ENCODE measurements around the gene NTNG1. TPM values are rescaled to one million over a fixed set of nuclear protein-coding genes. Genes with fewer than 3 reads are reported as not detected.

NTNG1 gene
- total and polyA plus RNA-seq, 2 of the 8 experiments (the other 6 are each of a cell fraction or from before 2014, with no cell fraction given): 1.2 to 4.1 TPM

- Histone ChIP-seq H2AK5ac (ENCODE audit: low read depth, low read length) (no peak overlapping the region), H3K18ac (ENCODE audit: extremely low read depth, low read length) (no peak overlapping the region), H2BK5ac (ENCODE audit: low read depth, low read length) (no peak overlapping the region), H3K4me3 (ENCODE audit: extremely low read depth in 1 of 4, insufficient read depth in 2 of 4, low read depth in 3 of 4, low read length in 4 of 4) (no peak overlapping the region), H3K27ac (ENCODE audit: low read depth, low read length) (no peak overlapping the region), H2BK15ac (ENCODE audit: low read length) (no peak overlapping the region), H2BK12ac (ENCODE audit: low read depth, low read length) (no peak overlapping the region), H3K9me3 (ENCODE audit: insufficient read depth in 2 of 2, low read depth in 1 of 2, low read length in 1 of 2) (no peaks in the 10 kb centered on the region), H3K27me3 (replicated peaks in 1 of 4; ENCODE audit: control insufficient read depth in 3 of 4, extremely low read depth in 1 of 4, insufficient read depth in 3 of 4, low read length in 3 of 4) (no peaks in the 10 kb centered on the region), H3K9ac (replicated peaks in 1 of 4; ENCODE audit: extremely low read depth in 1 of 4, low read depth in 3 of 4, low read length in 3 of 4) (no peak overlapping the region), H4K8ac (ENCODE audit: extremely low read depth, insufficient read depth, low read length) (no peak overlapping the region), H3K79me2 (ENCODE audit: control insufficient read depth in 1 of 2, insufficient read depth in 2 of 2, low read length in 2 of 2) (no peaks in the 10 kb centered on the region), H2AFZ (ENCODE audit: low read length) (no peak overlapping the region), H2BK120ac (replicated peaks; ENCODE audit: low read depth, low read length) (no peak overlapping the region), H2BK20ac (ENCODE audit: low read length) (no peak overlapping the region), H3K4me1 (replicated peaks in 1 of 4; ENCODE audit: control insufficient read depth in 3 of 4, insufficient read depth in 4 of 4, low read length in 3 of 4) (no peaks in the 10 kb centered on the region), H4K5ac (ENCODE audit: insufficient read length, low read depth, low read length) (no peak overlapping the region), H3K56ac (replicated peaks; ENCODE audit: insufficient read length, low read depth, low read length) (no peak overlapping the region), H4K20me1 (replicated peaks in 1 of 2; ENCODE audit: control insufficient read depth in 1 of 2, insufficient read depth in 2 of 2, low read length in 2 of 2) (no peaks in the 10 kb centered on the region), H3K23ac (ENCODE audit: insufficient read length) (no peak overlapping the region), H3K4me2 (ENCODE audit: insufficient read depth in 1 of 2, low read depth in 2 of 2, low read length in 2 of 2) (no peak overlapping the region), H3K79me1 (ENCODE audit: low read depth, low read length) (no peaks in the 10 kb centered on the region), H3K4ac (replicated peaks; ENCODE audit: insufficient read length, low read depth, low read length) (no peak overlapping the region), H3K36me3 (ENCODE audit: control insufficient read depth in 2 of 4, insufficient read depth in 4 of 4, low read length in 3 of 4) (no peaks in the 10 kb centered on the region), H4K91ac (replicated peaks; ENCODE audit: insufficient read length, low read length) (no peak overlapping the region), H3K14ac (ENCODE audit: insufficient read length) (no peak overlapping the region), H3K23me2 (ENCODE audit: low read depth, low read length) (no peaks in the 10 kb centered on the region)
- ChIA-PET POLR2A (ENCODE audit: partially characterized antibody) (no interaction called here), CTCF (ENCODE audit: partially characterized antibody) (interaction anchor here (0.8 to 7.8 kb wide), 10 partner anchors 7 to 371 kb away, joined by 3 to 69 read pairs (median 12); no protein-coding TSS in a partner anchor)
- 82% methylated on average over 12 of the region's 12 CpGs; no CpG with 5 or more reads in 1 of the 2 experiments for WGBS, 2 experiments (ENCODE audit: extremely low coverage in 1 of 2, insufficient coverage in 1 of 2, insufficient read length in 1 of 2, insufficient replicate concordance in 2 of 2, low coverage in 1 of 2, low lambda C conversion rate in 2 of 2, missing lambda C conversion rate in 1 of 2)
- FAIRE-seq (no peak), DNase-seq (ENCODE audit: low read depth in 1 of 2, low spot score in 2 of 2) (no peak)
- TF ChIP-seq KDM1A (IDR thresholded peaks at IDR 0.05; ENCODE audit: borderline replicate concordance, low read length) (no peak), CREB1 (IDR thresholded peaks at IDR 0.05) (no peak), MAFK (IDR thresholded peaks at IDR 0.05; ENCODE audit: low read depth, low read length) (no peak), TCF12 (IDR thresholded peaks at IDR 0.05; ENCODE audit: low read depth, low read length) (no peak), RBBP5 (IDR thresholded peaks at IDR 0.05; ENCODE audit: borderline replicate concordance, low read depth, low read length) (no peak), RNF2 (IDR thresholded peaks at IDR 0.05; ENCODE audit: borderline replicate concordance, low read depth, low read length, missing control alignments, poor library complexity, severe bottlenecking) (no peak), CTBP2 (IDR thresholded peaks at IDR 0.05; ENCODE audit: borderline replicate concordance, insufficient read depth, insufficient read length, low read length) (no peak), KDM4A (IDR thresholded peaks at IDR 0.05; ENCODE audit: low read depth, low read length, severe bottlenecking) (no peak), TBP (IDR thresholded peaks at IDR 0.05; ENCODE audit: low read depth, low read length) (no peak), CBX8 (IDR thresholded peaks at IDR 0.05; ENCODE audit: borderline replicate concordance, low read depth, low read length) (no peak), YY1 (IDR thresholded peaks at IDR 0.05; ENCODE audit: low read depth, low read length) (no peak), CEBPB (IDR thresholded peaks at IDR 0.05; ENCODE audit: low read depth, low read length) (no peak), SP1 (IDR thresholded peaks at IDR 0.05; ENCODE audit: low read depth, low read length) (no peak)
Observed at GRCh38 chr1:107531065-107531908, 390.4 kb downstream of the NTNG1 start.
